GM12878 (cell line): ENCODE data around the gene CD9. TPM values are rescaled to one million over a fixed set of nuclear protein-coding genes. Genes with fewer than 3 reads are reported as not detected.

Source experiments
- ATAC-seq: fragments of 200-7000 bp; cut with Tn5 transposase; 3 replicates; pipeline ENCODE4 v1.9.1; 2020; ENCODE audit warnings: mild to moderate bottlenecking, moderate library complexity
- BruUV-seq: library from RNA; stranded (reverse); fragments of 400-500 nt; replicated peaks from 2 replicates; lab custom pipeline; 2021; lab: Mats Ljungman, UMichigan
- CTCF ChIA-PET: fragments of 300-600 bp; sonication (Branson Sonifier 250); formaldehyde crosslinking; extraction: SDS; loops from one replicate; lab custom pipeline; 2021; ENCODE audit warnings: inconsistent platforms; lab: Yijun Ruan, JAX
- POLR2A ChIA-PET: fragments of 350-600 bp; formaldehyde crosslinking; extraction: SDS; loops from one replicate; lab custom pipeline; 2021; ENCODE audit warnings: inconsistent platforms; lab: Charles Lee
- RAD21 ChIA-PET: fragments of 300-600 bp; sonication (Branson Sonifier 250); formaldehyde crosslinking; loops from one replicate; lab custom pipeline; 2023; ENCODE audit warnings: antibody characterized with exemption; ENCODE audit not compliant: unreplicated experiment; lab: Charles Lee
- SMC1A ChIA-PET: fragments of 300-600 bp; sonication (Branson Sonifier 250); formaldehyde crosslinking; loops from one replicate; lab custom pipeline; 2023; ENCODE audit not compliant: unreplicated experiment, uncharacterized antibody; lab: Charles Lee
- DNase-seq: peaks from one replicate; pipeline ENCODE4 v3.0.0-alpha.2; 2011; ENCODE audit warnings: low read depth, low spot score
- FAIRE-seq: peaks from 3 replicates; lab custom pipeline; 2011; peaks lifted over from hg19 to GRCh38; lab: Jason Lieb, UNC
- H2AFZ ChIP-seq: 2 replicates; pipeline ENCODE4 v1.6.0; 2011; ENCODE audit warnings: low read depth, low read length, control low read depth; ENCODE audit not compliant: control insufficient read depth
- H3K27ac ChIP-seq: 2 replicates; pipeline ENCODE4 v1.5.1; 2011; ENCODE audit warnings: control low read depth; ENCODE audit not compliant: control insufficient read depth, insufficient read depth
- H3K27me3 ChIP-seq, 2 experiments: replicated peaks in 1 of 2; 2 replicates each; pipeline versions ENCODE4 v1.6.0 to v1.6.1; 2011; ENCODE audit warnings: low read length in 1 of 2; ENCODE audit not compliant: control insufficient read depth in 2 of 2, insufficient read depth in 2 of 2
- H3K36me3 ChIP-seq, 2 experiments: 2 replicates each; pipeline ENCODE4 v1.5.1; 2011; ENCODE audit warnings: low read length in 1 of 2; ENCODE audit not compliant: control insufficient read depth in 2 of 2, insufficient read depth in 2 of 2
- H3K4me1 ChIP-seq: 2 replicates; pipeline ENCODE4 v1.6.1; 2011; ENCODE audit warnings: mild to moderate bottlenecking, low read length, moderate library complexity, mixed read lengths; ENCODE audit not compliant: control insufficient read depth, insufficient read depth
- H3K4me2 ChIP-seq: 2 replicates; pipeline ENCODE4 v1.6.0; 2011; ENCODE audit warnings: control low read depth; ENCODE audit not compliant: control insufficient read depth, insufficient read depth
- H3K4me3 ChIP-seq: fragments of 200-600 bp; sonication (generic); 2 replicates; pipeline ENCODE4 v1.5.1; 2016
- H3K79me2 ChIP-seq: 2 replicates; pipeline ENCODE4 v1.6.0; 2011; ENCODE audit warnings: low read length; ENCODE audit not compliant: control insufficient read depth, insufficient read depth
- H3K9ac ChIP-seq: 2 replicates; pipeline ENCODE4 v1.8.0; 2011; ENCODE audit warnings: low read length, control low read depth, mixed read lengths; ENCODE audit not compliant: control insufficient read depth, insufficient read depth
- H3K9me3 ChIP-seq: replicated peaks from 3 replicates; pipeline ENCODE4 v1.5.1; 2011; ENCODE audit warnings: mild to moderate bottlenecking, low read length; ENCODE audit not compliant: control insufficient read depth, insufficient read depth
- H4K20me1 ChIP-seq: 2 replicates; pipeline ENCODE4 v1.6.0; 2011; ENCODE audit not compliant: control insufficient read depth, insufficient read depth
- CREB1 ChIP-seq: IDR thresholded peaks from 2 replicates; pipeline ENCODE4 v1.6.1; 2012; ENCODE audit warnings: low read depth, mild to moderate bottlenecking, inconsistent platforms
- FOXK2 ChIP-seq: fragments of 450-650 bp; IDR thresholded peaks from 2 replicates; pipeline ENCODE4 v1.6.1; 2017; ENCODE audit warnings: mild to moderate bottlenecking, moderate library complexity
- MTA2 ChIP-seq: fragments of 450-650 bp; IDR thresholded peaks from 2 replicates; pipeline ENCODE4 v1.6.1; 2016; ENCODE audit warnings: low read depth, mild to moderate bottlenecking, moderate library complexity
- NBN ChIP-seq: fragments of 450-650 bp; IDR thresholded peaks from 2 replicates; pipeline ENCODE4 v1.6.1; 2016
- NRF1 ChIP-seq: conservative IDR thresholded peaks from 2 replicates; pipeline ENCODE4 v1.6.1; 2011; ENCODE audit warnings: mild to moderate bottlenecking, low read depth, low read length, improper control_type of control experiment
- PAX8 ChIP-seq: fragments of 450-650 bp; IDR thresholded peaks from 2 replicates; pipeline ENCODE4 v1.6.1; 2017; ENCODE audit warnings: mild to moderate bottlenecking, moderate library complexity
- RBBP5 ChIP-seq: fragments of 200-600 bp; sonication (generic); conservative IDR thresholded peaks from 2 replicates; pipeline ENCODE4 v1.6.1; 2016
- SMAD1 ChIP-seq: fragments of 450-650 bp; IDR thresholded peaks from 2 replicates; pipeline ENCODE4 v1.6.1; 2018; ENCODE audit warnings: mild to moderate bottlenecking, low read depth; ENCODE audit not compliant: partially characterized antibody
- ZNF24 ChIP-seq: fragments of 450-650 bp; IDR thresholded peaks from 2 replicates; pipeline ENCODE4 v1.6.1; 2017; ENCODE audit warnings: antibody characterized with exemption, mild to moderate bottlenecking
- ZNF384 ChIP-seq: IDR thresholded peaks from 2 replicates; pipeline ENCODE4 v1.6.1; 2012; ENCODE audit warnings: low read depth, mild to moderate bottlenecking, low read length, improper control_type of control experiment, borderline replicate concordance
- WGBS: methylation state at CpG from one replicate; pipeline ENCODE4 v1.1.6; 2016; ENCODE audit warnings: low lambda C conversion rate; ENCODE audit not compliant: insufficient replicate concordance, insufficient coverage; ENCODE audit errors: missing lambda C conversion rate; 5-methylcytosine and 5-hydroxymethylcytosine counted together
- in situ Hi-C: fragments of 300-500 bp; cut with MboI; formaldehyde crosslinking; loops from 9 replicates; pipeline ENCODE4 v1.14.3; 2018; ENCODE audit warnings: mixed read lengths
- intact Hi-C: fragments of 100-400 bp; cut with micrococcal nuclease; formaldehyde crosslinking; loops from one replicate; pipeline ENCODE4 v1.14.2; 2022; ENCODE audit not compliant: unreplicated experiment
- polyA plus RNA-seq, 11 experiments: library from polyadenylated mRNA; depleted of rRNA in 4 of 11; unstranded in 6 of 11; stranded (reverse) in 5 of 11; fragments of >200 nt; fragmentation: Nextera tagmentation in 4 of 11; fragmentation: Illumina TruSeq in 1 of 11; extraction: Ambion mirVana in 4 of 11; extraction: Trizol in 1 of 11; gene quantifications; 1 replicate in 1 of 11; 2 replicates in 10 of 11; pipeline versions ENCODE4 v1.2.1 to v1.2.3, GENCODE V29; 2011 to 2016; ENCODE audit warnings: inconsistent platforms in 2 of 11, missing spikeins in 2 of 11, low read depth in 1 of 11
- total RNA-seq, 4 experiments: library from RNA; depleted of rRNA in 3 of 4; stranded (reverse); fragments of >200 nt in 3 of 4; fragmentation: Illumina TruSeq in 1 of 4; extraction: Trizol in 1 of 4; gene quantifications; 2 replicates each; pipeline versions ENCODE4 v1.2.1 to v1.2.3, GENCODE V29; 2013 to 2021
- TF ChIP-seq, protein P1 (sequence below): IDR thresholded peaks from 2 replicates; pipeline ENCODE4 v1.6.1; 2012; ENCODE audit warnings: low read depth, low read length, improper control_type of control experiment
- TF ChIP-seq, protein P2 (sequence below): fragments of 450-650 bp; formaldehyde crosslinking; IDR thresholded peaks from 2 replicates; pipeline ENCODE4 v1.5.0; 2022; ENCODE audit warnings: mild to moderate bottlenecking, missing genetic modification characterization

CD9 gene
- total and polyA plus RNA-seq, 10 of the 15 experiments (the other 5 are each of a cell fraction or from before 2014, with no cell fraction given): 4.8 to 29.9 (median 9.7) TPM

DNA sequence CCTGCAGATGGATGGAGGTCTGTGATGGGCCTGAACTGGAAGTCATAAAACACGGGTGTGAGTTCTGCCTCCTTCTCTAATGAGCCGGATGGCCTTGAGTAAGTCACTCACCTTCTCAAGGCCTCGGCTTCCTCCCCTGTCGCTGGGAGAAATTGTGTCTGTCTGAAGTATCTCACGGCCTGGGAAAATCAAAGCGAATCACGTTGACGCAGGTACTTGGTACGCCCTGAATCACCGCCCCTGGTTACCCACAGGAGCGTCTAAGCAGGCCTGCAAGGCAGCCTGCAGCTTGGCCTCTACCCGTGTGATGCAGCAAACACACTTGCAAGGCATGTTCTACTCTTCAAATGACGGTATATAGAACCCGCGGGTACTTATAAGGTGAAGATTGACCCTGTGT, 28.1 kb upstream of the CD9 start (continued):
- TF ChIP-seq, protein P1, sequence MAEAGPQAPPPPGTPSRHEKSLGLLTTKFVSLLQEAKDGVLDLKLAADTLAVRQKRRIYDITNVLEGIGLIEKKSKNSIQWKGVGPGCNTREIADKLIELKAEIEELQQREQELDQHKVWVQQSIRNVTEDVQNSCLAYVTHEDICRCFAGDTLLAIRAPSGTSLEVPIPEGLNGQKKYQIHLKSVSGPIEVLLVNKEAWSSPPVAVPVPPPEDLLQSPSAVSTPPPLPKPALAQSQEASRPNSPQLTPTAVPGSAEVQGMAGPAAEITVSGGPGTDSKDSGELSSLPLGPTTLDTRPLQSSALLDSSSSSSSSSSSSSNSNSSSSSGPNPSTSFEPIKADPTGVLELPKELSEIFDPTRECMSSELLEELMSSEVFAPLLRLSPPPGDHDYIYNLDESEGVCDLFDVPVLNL: no peak
- no peak for TF ChIP-seq RBBP5
- TF ChIP-seq, all 136 proteins: peak for 0

DNA sequence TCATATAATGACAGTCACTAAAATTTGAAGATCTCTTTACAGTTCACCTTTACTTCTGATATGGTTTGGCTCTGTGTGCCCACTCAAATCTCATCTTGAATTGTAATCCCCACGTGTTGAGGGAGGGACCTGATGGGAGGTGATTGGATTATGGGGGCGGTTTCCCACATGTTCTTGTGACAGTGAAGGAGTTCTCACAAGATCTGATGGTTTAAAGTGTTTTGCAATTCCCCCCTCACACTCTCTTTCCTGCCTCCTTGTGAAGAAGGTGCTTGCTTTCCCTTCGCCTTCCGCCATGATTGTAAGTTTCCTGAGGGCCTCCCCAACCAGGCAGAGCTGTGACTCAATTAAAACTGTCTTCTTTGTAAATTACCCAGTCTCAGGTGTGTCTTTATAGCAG, 27.3 kb upstream of the CD9 start:
- intact Hi-C loops: no loop called here
- TF ChIP-seq PAX8 (no peak), FOXK2 (no peak), SMAD1 (no peak), ZNF384 (no peak), NRF1 (no peak), ZNF24 (no peak), CREB1 (no peak), MTA2 (no peak), NBN (no peak)
- TF ChIP-seq, protein P2, sequence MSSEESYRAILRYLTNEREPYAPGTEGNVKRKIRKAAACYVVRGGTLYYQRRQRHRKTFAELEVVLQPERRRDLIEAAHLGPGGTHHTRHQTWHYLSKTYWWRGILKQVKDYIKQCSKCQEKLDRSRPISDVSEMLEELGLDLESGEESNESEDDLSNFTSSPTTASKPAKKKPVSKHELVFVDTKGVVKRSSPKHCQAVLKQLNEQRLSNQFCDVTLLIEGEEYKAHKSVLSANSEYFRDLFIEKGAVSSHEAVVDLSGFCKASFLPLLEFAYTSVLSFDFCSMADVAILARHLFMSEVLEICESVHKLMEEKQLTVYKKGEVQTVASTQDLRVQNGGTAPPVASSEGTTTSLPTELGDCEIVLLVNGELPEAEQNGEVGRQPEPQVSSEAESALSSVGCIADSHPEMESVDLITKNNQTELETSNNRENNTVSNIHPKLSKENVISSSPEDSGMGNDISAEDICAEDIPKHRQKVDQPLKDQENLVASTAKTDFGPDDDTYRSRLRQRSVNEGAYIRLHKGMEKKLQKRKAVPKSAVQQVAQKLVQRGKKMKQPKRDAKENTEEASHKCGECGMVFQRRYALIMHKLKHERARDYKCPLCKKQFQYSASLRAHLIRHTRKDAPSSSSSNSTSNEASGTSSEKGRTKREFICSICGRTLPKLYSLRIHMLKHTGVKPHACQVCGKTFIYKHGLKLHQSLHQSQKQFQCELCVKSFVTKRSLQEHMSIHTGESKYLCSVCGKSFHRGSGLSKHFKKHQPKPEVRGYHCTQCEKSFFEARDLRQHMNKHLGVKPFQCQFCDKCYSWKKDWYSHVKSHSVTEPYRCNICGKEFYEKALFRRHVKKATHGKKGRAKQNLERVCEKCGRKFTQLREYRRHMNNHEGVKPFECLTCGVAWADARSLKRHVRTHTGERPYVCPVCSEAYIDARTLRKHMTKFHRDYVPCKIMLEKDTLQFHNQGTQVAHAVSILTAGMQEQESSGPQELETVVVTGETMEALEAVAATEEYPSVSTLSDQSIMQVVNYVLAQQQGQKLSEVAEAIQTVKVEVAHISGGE (CRISPR knock-in tag): no peak

More for the DNA sequence above, 27.3 kb upstream of the CD9 start:
- no peaks in the 10 kb centered on the region for H3K36me3 ChIP-seq
- ChIA-PET CTCF (no interaction called here), SMC1A (interaction anchor here (1.0 kb wide), 1 partner anchor 14 kb away, joined by 3 read pairs; no protein-coding TSS in a partner anchor), POLR2A (no interaction called here), RAD21 (no interaction called here)
- in situ Hi-C loops: no loop called here
- H3K27ac ChIP-seq: no peak overlapping the region
- DNase-seq (no peak), ATAC-seq (no peak), FAIRE-seq (no peak)
- no peaks in the 10 kb centered on the region for H3K79me2 ChIP-seq
- H3K4me2 ChIP-seq: no peak overlapping the region
- WGBS: 49% methylated on average over 4 of the region's 4 CpGs
- H3K4me1 ChIP-seq: peaks cover 8% of the 10 kb centered on the region
- no peaks in the 10 kb centered on the region for H4K20me1 ChIP-seq
- no peak overlapping the region for H3K9ac ChIP-seq
- no peaks in the 10 kb centered on the region; a peak in 2 of 4 replicates for H3K27me3 ChIP-seq
- no TSS peak for BruUV-seq
- H3K4me3 ChIP-seq: no peak overlapping the region
- H2AFZ ChIP-seq: no peak overlapping the region
- H3K9me3 ChIP-seq: no peaks in the 10 kb centered on the region
